T-helper 2 cell treated with Interferon-gamma antibody and Interleukin-4, amounts not matched to agents 5 μg/mL and 100 μg/mL, for 36 hours (primary cell): ENCODE results near the gene TXNDC2.

Experiments
- DNase-seq: peaks from one replicate; pipeline ENCODE4 v3.0.0; 2021; ENCODE audit warnings: low spot score
- H3K27ac Mint-ChIP-seq: one replicate; pipeline ENCODE4 v1.8.0; 2021; ENCODE audit warnings: mild to moderate bottlenecking, mixed read lengths
- H3K27me3 Mint-ChIP-seq: one replicate; pipeline ENCODE4 v1.8.0; 2021; ENCODE audit warnings: low read depth, mixed read lengths
- H3K36me3 Mint-ChIP-seq: one replicate; pipeline ENCODE4 v1.8.0; 2021; ENCODE audit warnings: low read depth, mixed read lengths
- H3K4me1 Mint-ChIP-seq: one replicate; pipeline ENCODE4 v1.8.0; 2021; ENCODE audit warnings: low read depth, mixed read lengths
- H3K4me3 Mint-ChIP-seq: one replicate; pipeline ENCODE4 v1.8.0; 2022; ENCODE audit warnings: mild to moderate bottlenecking, moderate library complexity, mixed read lengths
- H3K9me3 Mint-ChIP-seq: one replicate; pipeline ENCODE4 v1.8.0; 2021; ENCODE audit warnings: mixed read lengths

Gene TXNDC2

DNA sequence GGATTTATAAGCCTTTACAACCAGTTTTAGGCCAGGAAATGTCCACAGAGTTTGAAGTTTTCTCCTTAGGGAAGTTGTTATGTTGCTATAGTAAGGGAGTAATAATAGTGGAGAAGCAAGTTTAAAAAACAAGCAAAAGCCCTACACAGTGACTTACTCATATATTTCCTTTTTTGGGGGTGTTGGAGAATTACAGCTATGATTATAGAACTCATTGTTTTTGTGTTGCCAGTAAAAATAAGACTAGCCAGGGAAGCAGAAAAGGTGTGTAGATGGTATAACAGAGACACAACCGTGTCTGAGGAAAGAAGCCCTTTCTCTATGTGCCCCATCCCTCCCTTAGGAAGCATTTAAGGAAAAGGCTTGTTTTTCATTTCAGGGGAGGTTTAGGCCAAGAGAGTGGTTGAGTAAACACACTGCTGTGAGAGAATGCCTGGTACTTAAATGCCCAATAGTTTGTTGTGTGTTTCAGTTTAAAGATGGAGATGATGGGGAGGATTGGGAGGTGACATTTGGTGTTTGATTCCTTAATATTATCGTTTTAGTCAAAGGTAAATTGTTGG, 30.4 kb downstream of the TXNDC2 start:
- no peak for DNase-seq
- H3K4me3 Mint-ChIP-seq, result peak overlapping the region; percentile 84
- H3K27me3 Mint-ChIP-seq, result no peaks in the 10 kb centered on the region
- peaks cover 1% of the 10 kb centered on the region for H3K36me3 Mint-ChIP-seq
- peaks cover 22% of the 10 kb centered on the region for H3K4me1 Mint-ChIP-seq
- peak overlapping the region; percentile 43 for H3K27ac Mint-ChIP-seq
- no peaks in the 10 kb centered on the region for H3K9me3 Mint-ChIP-seq

DNA sequence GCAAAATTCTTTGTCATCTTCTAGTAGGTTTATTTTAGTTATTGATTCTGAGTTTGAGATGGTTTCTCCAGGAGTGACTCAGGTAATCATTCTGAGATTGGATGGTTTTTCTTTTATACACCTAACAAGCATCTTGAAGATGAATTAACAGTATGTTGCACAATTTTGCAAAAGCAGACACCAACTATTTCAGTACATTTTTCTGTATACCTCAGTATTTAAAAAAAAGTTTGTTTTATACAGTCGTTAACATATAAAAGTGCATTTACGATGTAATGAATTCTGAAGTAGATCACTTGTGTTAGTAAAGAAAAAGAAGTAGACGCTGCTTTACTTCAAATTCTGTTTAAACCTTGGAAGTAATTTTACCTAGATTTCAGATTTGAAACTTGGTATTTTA, 31.0 kb downstream of the TXNDC2 start:
- H3K4me3 Mint-ChIP-seq, result peak overlapping the region; percentile 84
- H3K4me1 Mint-ChIP-seq, result peaks cover 25% of the 10 kb centered on the region
- peaks cover 1% of the 10 kb centered on the region for H3K36me3 Mint-ChIP-seq
- H3K27ac Mint-ChIP-seq, result no peak overlapping the region
- no peaks in the 10 kb centered on the region for H3K9me3 Mint-ChIP-seq
- DNase-seq, result no peak
- no peaks in the 10 kb centered on the region for H3K27me3 Mint-ChIP-seq

DNA sequence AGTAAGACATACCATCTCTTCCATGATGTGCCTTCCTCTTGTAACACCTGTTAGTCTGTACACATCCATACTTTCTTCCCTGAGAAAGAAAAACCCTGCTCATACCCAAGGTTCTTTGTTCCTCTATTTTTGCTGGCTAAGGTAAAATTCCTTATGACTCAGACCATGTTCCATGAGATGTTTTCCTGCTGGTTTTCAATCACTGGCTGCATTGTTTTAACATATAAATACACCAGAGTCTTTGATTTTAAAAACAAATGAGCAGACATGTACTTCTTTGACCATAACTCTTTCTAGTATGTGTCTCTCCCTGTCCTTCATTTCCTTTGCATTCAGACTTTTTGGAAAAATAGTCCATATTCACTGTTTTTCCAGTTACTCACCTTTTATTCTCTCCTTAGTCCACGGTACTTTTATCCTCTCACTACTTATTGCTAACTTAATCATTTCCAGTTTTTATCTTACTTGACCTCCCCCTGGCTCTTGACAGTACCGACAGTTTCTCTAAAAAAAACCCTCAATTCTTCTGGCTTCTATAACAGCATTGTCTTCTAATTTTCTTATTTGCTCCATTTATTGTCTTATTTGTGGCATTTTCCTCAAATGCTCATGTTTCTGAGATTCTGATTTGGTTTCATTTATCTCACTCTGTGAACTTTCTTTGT, 32.4 kb downstream of the TXNDC2 start:
- DNase-seq, result no peak
- Mint-ChIP-seq H3K9me3 (no peaks in the 10 kb centered on the region), H3K36me3 (peaks cover 2% of the 10 kb centered on the region), H3K4me3 (no peak overlapping the region), H3K27me3 (no peaks in the 10 kb centered on the region), H3K4me1 (peaks cover 30% of the 10 kb centered on the region), H3K27ac (no peak overlapping the region)

DNA sequence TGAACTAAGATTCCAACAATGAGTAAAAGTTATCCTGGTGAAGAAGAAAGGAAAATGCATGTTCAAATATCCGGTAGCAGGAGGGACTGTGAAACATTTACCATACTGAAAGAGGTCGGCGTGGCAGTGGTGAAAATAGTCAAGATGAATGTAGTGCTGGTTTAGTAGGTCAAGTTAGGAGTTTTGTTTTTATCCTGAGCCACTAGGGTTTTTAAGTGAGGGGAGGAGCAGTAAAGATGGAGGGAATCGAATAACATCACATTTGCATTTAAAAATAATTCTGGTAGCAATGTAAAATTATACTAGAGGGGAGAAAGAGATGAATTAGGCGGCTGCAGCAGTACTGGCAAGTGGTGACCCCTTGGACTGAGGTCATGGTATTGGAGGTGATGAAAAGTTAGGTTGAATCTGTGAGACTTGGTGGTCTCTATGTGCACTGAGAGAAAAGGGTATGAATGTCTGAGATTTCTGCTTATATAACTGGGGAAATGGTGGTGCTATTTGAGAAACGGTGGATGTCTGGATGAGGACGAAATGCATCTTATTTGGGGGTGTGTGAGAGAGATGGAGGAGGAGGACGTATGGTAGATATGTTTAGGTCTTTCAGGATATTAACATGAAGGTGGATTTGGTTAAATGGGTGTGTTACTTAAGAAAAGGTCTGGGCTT, 33.9 kb downstream of the TXNDC2 start:
- Mint-ChIP-seq H3K4me3 (no peak overlapping the region), H3K4me1 (peaks cover 38% of the 10 kb centered on the region), H3K27ac (no peak overlapping the region), H3K36me3 (peaks cover 4% of the 10 kb centered on the region), H3K9me3 (no peaks in the 10 kb centered on the region), H3K27me3 (no peaks in the 10 kb centered on the region)
- DNase-seq, result no peak

DNA sequence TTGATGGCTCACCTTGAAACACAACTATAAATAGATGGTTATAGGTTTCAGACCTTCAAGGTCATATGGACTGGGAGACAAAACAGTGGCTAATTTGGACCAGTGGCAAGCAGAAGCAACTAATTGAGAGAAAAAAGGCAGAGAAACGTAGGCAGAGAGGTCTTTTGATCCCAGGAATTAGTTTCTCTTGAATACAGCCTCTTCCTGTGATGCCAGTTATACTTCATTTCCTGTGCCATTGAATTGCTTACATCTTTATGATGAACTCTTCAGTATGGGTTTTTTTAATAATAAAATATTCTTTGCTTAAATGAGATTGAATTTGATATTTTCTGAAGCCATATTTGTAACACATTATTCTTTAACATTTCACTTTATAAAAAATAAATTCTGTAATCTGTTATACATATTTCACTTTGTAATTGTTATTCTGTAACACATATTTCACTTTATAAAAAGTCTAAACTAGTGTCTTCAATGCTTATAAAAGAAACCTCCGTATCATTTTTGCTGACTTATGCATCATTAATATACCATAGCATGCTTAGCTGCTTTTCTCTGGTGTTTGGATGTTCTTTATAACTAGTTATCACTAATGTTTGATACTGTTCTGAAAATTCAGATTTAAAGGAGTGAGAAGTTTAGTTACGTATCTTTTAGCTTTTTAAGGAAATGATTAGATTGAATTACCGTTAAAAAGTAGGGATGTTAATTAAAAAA, 37.0 kb downstream of the TXNDC2 start:
- H3K4me3 Mint-ChIP-seq, result no peak overlapping the region
- no peak for DNase-seq
- peaks cover 4% of the 10 kb centered on the region for H3K36me3 Mint-ChIP-seq
- H3K27me3 Mint-ChIP-seq, result no peaks in the 10 kb centered on the region
- H3K27ac Mint-ChIP-seq, result no peak overlapping the region
- peaks cover 37% of the 10 kb centered on the region for H3K4me1 Mint-ChIP-seq
- no peaks in the 10 kb centered on the region for H3K9me3 Mint-ChIP-seq

DNA sequence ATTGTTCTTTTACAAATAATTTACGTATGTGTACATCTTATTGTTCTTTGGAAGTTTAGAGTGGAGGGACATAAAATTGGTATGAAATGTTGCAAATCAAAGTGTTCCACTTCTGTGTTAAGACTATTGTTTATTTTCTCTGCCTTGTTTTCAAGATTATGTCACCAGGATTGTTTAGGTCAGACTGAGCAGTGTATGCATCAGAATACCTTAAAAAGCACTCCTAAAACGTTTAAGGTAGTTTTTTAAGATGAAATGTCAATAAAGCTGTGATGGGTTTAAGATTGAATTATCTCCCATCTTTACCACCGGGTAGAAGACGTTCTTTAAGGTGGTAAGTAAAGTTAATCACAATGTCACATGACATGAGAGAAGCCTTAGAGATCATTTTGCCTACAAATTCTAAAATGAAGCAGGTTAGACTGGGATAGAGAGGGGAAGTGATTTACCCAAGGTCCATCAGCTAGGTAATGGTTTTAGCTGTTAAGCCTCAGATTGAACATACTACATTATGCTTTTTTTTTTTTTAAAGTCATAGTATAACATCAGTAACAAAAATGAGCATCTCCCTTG, 38.7 kb downstream of the TXNDC2 start:
- Mint-ChIP-seq H3K27ac (no peak overlapping the region), H3K27me3 (no peaks in the 10 kb centered on the region), H3K4me1 (peaks cover 47% of the 10 kb centered on the region), H3K9me3 (no peaks in the 10 kb centered on the region), H3K36me3 (peaks cover 4% of the 10 kb centered on the region), H3K4me3 (no peak overlapping the region)
- DNase-seq, result no peak

DNA sequence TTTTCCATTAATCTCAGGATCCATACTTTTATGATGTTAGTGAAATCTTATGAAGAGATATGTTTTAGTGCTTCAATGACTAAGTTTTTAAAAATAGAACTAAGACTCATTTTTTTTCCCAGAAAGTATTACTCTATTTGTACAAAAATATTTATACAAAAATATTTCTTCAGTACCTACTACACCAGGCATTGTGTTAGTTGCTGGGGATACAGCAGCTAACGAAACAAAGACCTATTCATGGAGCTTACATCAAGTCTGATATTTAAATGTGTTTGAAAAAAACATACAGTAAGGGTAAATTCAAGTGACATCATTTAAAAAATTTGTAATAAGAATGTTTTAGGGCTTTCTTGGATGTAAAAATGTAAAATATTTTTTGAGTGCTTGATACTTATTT, 39.6 kb downstream of the TXNDC2 start:
- peaks cover 52% of the 10 kb centered on the region for H3K4me1 Mint-ChIP-seq
- no peaks in the 10 kb centered on the region for H3K9me3 Mint-ChIP-seq

DNA sequence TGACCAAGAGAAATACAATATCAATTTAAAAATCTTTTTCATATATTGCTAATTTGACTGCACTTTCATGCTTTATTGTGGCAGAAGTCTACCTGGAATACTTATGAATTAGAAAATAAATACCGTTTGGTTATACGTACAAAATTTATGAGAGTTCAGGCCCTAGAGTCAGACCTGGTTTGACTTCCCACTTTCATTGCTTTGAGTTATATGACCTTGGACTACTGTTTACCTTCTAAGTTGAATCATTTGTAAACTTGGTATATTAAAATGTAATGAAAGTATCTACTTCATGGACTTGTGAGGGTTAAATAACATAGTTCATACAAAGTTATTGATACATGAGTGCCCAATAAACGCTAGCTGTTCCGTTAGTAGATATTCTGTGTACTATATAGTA, 40.0 kb downstream of the TXNDC2 start:
- H3K4me1 Mint-ChIP-seq, result peaks cover 53% of the 10 kb centered on the region
- no peak overlapping the region for H3K27ac Mint-ChIP-seq
- H3K36me3 Mint-ChIP-seq, result peaks cover 4% of the 10 kb centered on the region
- no peak for DNase-seq
- H3K9me3 Mint-ChIP-seq, result no peaks in the 10 kb centered on the region
- H3K4me3 Mint-ChIP-seq, result no peak overlapping the region
- no peaks in the 10 kb centered on the region for H3K27me3 Mint-ChIP-seq

More for the DNA sequence above, 39.6 kb downstream of the TXNDC2 start:
- DNase-seq, result no peak
- H3K27me3 Mint-ChIP-seq, result no peaks in the 10 kb centered on the region
- peaks cover 4% of the 10 kb centered on the region for H3K36me3 Mint-ChIP-seq
- no peak overlapping the region for H3K4me3 Mint-ChIP-seq
- H3K27ac Mint-ChIP-seq, result no peak overlapping the region

DNA sequence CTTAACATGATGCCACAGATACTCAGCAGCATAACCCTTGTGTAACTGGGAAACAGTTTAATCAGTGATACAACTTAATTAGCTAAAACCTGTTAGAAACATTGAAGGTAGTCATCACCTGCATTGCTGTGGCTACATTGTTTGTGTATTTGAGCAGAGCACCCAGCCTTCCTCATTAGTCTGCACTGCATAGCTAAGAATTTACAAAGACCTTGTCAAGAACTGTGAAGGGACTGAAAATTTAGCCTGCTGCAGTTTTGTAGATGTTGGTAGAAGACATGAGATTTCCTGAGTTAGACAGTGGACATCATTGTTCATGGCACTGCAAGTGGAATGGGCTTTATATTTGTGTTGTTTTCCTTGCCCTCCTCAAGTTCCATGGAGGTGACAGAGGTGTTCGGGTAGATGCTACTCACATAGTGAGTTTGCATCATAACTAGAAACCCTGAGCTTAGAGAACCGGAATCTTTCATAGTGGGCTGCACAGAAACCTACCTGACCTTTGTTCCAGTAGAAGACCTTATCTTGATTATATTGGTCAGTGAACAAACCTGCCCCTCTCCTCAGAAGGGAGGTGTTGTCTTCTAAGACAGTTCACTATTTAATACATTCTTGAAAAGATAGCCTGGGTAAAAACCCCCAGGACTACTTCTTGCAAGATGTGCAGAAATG, 40.6 kb downstream of the TXNDC2 start:
- no peak overlapping the region for H3K27ac Mint-ChIP-seq
- no peak overlapping the region for H3K4me3 Mint-ChIP-seq
- no peaks in the 10 kb centered on the region for H3K9me3 Mint-ChIP-seq
- peaks cover 53% of the 10 kb centered on the region for H3K4me1 Mint-ChIP-seq
- no peaks in the 10 kb centered on the region for H3K27me3 Mint-ChIP-seq
- peaks cover 4% of the 10 kb centered on the region for H3K36me3 Mint-ChIP-seq
- DNase-seq, result no peak

DNA sequence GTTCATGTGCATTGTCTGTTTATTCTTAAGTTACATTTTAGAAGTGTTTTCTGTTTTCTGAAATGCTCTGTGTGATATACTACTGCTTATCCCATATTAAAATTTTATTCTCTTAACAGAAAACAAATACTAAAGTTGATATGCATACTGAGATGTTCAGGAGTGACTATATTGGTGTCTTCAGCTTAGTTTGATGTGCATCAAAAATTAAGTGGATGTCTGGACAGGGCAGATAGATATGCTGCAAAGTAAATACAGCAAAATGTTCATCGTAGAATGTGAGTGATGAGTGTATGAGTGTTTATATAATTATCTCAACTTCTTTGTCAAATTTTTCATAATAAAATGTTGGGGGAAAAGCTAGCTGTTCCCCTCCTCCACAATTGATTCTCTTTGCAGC, 41.2 kb downstream of the TXNDC2 start:
- Mint-ChIP-seq H3K36me3 (peaks cover 4% of the 10 kb centered on the region), H3K27me3 (no peaks in the 10 kb centered on the region), H3K4me3 (no peak overlapping the region), H3K27ac (no peak overlapping the region), H3K4me1 (peaks cover 51% of the 10 kb centered on the region), H3K9me3 (no peaks in the 10 kb centered on the region)
- no peak for DNase-seq

DNA sequence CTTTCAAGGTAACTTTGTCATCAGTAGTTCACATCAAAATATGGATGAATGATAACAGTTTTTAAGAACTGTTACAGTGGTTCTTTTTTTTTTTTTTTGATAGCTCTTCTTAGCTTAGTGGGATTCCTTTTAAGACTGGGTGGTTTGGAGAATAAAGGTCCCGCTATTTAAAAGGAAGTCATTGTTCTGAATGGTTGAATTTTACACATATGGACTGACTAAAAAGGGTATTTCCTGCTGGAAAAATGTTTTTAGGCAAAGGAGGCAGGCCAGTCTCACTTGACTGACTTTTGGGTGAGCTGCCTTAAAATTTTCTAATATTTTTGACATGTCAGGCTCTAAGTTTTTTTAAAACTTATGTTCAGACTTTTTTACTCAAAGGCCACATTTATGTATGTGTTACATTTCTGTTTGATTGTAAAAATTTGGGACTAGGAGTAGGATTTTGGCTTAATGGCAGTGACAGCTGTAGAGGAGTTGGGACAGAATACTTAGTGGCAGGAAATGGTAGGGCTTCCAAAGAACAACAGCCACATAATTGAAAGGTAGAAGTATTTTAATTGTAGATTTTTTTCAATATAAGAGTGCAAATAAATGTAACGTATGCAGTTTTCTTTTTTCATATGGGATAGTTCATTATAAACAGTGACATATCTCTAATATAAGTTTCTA, 41.8 kb downstream of the TXNDC2 start:
- no peak for DNase-seq
- Mint-ChIP-seq H3K9me3 (no peaks in the 10 kb centered on the region), H3K4me1 (peaks cover 46% of the 10 kb centered on the region), H3K27ac (no peak overlapping the region), H3K36me3 (peaks cover 9% of the 10 kb centered on the region), H3K27me3 (no peaks in the 10 kb centered on the region), H3K4me3 (no peak overlapping the region)

DNA sequence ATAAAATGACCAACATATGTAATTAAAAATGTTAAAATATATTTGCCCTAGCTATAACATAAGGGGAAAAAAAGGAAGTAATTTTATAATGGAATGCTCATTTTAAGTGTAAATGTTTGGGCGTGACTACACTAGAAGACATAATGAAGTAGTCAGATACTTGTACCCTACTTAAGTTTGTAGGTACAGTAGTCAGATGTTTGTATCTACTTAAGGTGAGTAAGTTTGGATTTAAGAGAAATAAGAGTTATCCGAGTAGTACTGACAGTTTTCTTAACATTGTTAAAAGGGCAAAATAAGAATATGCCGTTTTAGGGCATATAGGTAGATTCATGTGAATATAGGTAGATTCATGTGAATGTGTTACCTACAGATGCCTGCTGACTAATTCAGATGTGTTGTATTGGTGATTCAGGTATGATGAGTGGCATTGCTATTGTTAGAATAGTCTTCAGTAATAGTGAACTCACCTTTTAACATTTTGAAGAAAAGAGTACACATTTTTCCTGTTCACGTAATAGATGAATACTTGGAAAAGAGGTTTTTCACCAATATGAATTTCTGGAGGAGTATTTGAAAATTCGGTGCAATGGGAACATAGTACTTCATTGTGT, 43.0 kb downstream of the TXNDC2 start:
- no peak overlapping the region for H3K4me3 Mint-ChIP-seq
- no peak overlapping the region for H3K27ac Mint-ChIP-seq
- H3K9me3 Mint-ChIP-seq, result no peaks in the 10 kb centered on the region
- peaks cover 20% of the 10 kb centered on the region for H3K36me3 Mint-ChIP-seq
- DNase-seq, result no peak
- peaks cover 43% of the 10 kb centered on the region for H3K4me1 Mint-ChIP-seq
- no peaks in the 10 kb centered on the region for H3K27me3 Mint-ChIP-seq
